HG03558 (cell line): ENCODE data around the gene TEAD1.

Experiments
- ATAC-seq: cut with Tn5 transposase; IDR thresholded peaks from one replicate; pipeline ENCODE4 v1.9.1; 2021; ENCODE audit warnings: moderate number of reproducible peaks; ENCODE audit not compliant: unreplicated experiment; ENCODE audit errors: extremely low read depth

The TEAD1 gene

DNA sequence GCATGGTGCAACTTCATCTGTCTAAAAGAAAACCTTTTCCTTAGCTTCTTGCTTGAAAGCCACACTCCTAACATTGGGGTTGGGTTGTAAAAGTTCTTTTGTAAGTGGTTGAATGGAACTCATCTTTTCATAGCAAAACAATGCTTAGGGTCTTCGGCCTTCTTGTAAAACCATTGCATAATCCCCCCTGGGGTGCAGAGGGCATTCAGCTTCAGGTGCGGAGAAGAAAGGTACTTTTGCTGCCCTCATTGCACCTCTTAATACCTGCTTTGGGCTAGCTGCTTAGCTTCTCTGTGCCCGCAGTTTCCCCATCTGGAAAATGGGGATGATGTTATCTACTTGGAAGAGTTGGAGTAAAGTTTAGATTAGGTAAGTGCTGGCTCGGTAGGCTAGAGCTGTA is 10.1 kb downstream of the TEAD1 start:
- ATAC-seq = no peak

DNA sequence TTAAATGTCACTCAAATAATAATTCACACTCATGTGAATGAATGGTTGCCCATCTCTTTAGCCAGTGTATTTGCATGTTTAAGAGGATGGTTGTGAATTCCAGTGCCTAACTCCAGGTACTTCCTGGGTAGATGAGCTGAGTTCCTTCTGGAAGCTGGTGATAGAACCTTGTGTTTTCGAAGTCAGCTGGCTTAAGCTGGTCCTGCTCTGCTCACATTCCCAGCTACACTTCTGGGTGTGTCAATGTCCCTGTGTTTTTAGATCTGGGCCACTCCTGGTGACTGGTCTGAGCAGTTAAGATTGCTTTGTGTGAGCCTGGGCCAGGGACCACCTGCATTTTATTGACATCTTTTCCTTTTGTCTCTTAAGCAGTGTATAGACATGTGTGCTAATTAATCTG is 10.6 kb downstream of the TEAD1 start:
- ATAC-seq = no peak

DNA sequence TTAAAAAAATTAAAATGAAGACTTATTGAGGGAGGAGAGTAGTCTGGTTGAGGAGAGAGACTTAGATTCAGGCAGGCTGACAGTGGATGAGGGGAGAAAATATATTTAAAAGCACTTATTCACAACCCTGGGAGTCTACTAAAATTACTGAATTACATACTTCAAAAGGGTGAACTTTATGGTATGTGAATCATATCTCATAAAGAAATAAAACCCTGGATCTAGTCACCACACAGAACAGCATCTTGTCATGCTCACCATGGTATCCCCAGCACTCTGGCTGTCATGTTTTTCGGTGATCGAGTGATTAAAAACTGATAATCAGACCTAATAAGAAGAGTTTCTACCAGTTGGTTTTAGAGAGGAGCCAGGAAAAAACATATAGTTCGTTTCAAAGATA is 11.0 kb downstream of the TEAD1 start:
- no peak for ATAC-seq

DNA sequence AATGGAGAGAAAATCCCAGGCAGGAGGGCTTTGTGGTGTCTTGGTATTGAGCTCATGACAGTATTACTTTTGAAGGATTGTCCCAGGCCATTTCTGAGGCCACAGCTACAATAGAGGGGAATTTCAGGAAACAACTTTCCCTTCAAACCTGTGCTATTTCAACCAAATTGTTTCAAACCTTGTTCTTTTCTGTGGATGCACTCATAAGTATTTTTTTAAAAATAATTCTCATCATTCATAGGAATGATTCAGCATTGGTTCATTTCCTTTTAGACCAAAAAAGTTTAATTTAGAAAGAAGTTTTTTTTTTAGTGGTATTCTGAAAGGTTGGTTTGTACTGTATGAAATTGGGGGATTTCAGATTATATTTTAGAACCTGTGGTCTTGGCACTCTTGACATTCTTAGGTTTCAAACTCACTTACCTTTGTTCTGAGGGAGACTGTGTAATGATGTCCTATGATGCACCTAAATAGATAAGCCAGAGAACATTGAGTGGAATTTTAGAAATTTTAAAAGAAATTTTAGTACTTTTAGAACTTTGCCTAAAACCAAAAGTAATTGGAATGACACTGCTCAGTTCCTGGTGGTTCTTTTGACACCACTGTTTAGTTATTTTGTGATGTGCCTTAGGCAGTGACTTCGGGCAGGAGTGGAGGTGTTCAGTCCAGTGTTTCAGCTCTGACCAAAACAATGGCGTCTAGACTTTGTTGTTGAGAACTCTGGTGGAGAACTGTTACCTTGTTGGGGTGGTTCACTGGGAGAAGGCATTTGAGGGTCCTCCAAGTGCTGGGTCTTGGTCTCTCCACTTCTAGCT is 12.2 kb downstream of the TEAD1 start:
- ATAC-seq = no peak

DNA sequence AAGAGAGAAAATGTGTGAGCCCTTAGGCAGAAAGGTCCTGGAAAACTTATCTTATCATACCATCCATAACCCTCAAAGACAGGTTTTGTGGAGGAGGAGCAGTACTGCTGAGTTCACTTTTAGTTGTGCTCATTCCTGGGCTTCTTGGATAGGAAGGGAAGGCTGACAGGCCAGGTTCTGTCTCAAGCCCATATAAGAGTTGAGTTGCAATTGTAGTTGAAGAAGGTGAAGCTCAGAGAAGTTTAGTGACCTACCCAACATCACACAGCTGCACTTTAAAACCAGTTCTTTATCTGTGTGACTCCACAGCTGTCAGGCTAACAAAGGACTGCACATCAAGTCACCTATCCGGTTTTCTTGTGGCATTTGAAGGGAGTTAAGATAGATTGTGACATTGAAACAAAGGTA is 13.0 kb downstream of the TEAD1 start:
- no peak for ATAC-seq

DNA sequence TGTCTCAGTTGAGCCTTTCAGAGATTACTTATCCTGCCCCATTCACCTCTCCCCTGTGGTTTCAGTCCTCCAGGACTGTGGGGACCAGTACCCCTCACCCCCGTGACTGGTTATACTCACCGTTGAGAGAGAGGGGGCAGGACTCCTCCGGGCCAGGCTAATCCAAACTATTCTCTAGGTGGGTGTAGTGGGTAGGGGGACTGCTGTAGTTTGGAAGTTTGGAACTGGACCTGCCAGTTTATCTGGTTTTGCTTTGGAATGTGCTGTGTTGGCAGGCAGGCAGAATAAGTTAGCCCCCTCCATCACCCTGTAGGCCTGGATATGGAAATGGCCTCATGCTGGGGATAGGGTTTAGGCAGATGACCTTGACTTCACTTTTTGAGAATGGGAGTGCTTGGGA is 13.5 kb downstream of the TEAD1 start:
- ATAC-seq = no peak

DNA sequence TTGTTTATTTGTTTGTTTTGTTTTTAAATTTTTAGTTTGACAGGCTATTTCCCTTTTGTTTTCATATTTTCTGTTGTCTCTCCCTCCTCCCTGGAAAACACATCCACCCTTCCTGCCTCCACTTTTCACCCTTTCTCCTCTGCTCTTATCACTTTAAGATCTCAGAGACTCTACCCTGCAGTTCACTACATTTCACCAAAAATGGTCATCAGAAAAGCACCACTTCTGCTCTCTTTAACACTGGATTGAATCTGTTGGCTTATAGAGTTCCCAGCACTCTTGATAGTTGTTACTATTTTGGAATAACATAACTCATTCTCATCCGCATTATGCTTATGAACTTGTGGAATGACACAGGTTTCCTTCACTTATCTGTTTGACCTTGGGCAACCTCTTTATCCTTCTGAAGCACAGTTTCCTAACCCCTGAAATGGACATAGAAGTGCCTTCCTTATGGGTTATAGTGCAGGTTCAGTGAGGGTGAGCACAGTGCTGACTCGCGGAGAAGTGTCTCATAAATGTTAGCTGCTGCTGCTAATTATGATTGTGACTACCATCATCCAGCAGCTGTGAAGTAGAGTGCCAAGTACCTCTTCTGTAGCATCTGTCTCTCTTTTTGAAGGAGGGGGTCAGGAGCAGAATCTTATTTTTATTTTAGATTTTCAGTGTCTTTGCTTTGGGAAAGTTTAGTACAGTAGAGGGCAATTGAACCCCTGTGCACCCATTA is 15.0 kb downstream of the TEAD1 start:
- ATAC-seq = no peak

DNA sequence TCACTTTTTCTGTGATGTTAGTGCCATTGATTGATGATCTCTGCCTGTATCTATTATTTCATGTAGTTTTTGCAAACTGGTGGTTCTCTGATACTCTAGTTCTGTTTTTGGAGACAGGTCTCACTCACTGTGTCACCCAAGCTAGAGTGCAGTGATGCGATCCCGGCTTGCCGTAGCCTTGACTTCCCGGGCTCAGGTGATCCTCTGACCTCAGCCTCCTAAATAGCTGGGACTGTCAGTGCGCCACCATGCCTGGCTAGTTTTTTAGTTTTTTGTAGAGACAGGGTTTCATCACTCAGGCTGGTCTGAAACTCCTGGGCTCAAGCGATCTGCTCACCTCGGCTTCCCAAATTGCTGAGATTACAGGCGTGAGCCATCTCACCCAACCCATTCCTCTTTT is 16.4 kb downstream of the TEAD1 start:
- no peak for ATAC-seq

DNA sequence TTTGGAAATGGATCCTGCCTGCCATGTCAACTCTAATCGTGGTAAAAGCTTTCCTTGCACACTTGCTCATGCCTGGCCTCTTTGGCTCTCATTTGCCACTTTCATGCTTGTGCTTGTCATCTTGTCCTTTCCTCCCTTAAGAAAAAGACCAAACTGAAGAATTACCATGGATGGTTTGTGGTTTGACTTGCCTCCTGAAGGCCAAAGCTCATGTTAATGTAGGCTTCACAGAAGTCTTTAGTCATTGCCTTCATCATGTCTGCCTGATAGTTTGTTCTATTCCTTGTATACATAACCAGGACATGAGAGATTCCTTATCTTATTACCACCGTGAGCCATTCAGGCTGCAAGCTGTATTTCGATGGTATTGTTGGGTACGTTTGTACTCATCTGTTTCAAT is 17.3 kb downstream of the TEAD1 start:
- no peak for ATAC-seq

DNA sequence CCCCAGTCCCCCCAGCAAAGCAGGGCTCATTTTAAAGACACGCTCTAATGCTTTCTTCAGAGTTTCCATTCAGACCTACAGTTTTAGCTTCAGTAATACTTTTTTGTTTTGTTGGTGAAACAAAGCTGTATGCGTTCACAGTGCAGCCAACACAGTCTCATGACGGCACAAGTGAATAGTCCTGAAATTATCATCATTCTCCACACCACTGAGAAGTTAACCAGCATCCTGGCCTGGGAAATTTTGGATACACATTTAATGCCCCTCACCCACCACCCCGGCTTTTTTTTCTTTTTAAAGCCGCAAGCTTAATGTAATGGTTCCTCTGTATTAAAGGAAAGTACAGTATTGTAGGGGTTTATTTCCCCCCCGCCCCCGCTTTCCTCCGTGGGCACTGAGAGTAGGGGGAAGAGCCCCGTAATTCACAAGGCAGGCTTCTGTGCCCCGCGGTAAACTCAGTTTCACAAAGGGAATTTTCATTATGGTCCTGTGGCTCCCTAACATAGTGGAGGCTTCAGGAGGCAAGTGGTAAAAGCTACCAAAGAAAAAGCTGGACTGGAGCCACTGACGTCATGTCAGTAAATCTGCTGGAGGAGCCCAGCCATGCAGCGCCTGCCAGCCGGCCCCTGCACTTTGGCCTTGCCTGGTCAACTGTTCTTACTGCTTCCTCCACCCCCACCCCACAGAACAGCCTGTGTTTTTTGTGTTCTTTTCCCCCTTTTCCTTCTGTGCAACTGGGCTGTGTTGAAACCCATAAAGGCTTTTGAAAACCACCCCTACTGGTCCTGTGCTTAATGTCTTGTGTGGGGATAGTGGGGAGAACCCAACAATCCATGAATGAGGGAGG is 18.2 kb downstream of the TEAD1 start:
- no peak for ATAC-seq

DNA sequence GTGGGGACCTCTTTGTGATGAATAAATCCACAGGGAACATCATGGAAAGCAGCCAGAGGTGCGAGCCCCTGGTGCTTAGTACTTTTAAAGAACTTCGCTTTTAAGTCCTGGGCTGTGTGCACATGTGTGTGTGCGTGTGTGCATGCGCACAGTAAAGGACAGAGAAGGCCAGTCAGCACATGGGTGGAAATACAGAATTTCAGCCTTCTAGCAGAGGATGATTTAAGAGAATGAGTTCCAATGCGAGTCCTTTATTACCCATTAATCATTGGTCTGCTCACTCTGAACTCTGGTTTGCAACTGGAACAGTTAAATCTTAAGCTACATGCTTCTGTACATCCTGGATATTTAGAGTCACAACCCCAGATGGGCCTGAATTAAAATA is 18.9 kb downstream of the TEAD1 start:
- ATAC-seq = no peak

DNA sequence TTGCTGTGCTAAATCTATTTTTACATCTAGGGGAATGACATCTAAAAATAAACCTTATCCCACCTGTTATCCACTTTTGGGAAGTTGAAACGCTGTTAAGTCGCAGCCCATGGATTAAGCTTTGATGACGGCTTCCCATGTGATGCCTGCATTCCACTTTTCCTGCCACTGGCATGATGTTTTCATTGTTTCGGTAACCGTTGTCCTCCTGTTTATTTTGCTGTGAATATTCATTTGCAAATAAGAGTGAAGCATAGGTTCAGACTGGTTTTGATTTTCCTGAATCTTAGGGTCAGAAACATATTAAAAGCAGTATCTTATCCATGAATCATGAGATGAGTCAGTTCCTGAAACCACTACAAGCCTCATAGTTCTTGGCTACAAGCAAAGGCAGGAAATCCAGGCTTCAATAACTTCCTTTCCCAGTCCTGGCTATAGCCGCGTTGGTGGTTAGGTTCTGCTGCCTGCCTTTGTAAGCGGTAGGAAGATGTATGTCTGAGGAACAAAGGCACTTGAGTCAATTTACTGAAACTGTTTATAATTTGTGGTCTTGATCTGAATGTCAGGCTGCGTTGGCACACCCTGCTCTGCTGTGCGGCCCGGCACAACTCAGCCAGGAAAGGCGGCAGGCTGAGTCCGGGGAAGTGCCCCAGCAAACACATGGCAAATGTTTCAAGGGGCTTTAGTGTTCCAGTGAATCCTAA is 19.4 kb downstream of the TEAD1 start:
- ATAC-seq = no peak

DNA sequence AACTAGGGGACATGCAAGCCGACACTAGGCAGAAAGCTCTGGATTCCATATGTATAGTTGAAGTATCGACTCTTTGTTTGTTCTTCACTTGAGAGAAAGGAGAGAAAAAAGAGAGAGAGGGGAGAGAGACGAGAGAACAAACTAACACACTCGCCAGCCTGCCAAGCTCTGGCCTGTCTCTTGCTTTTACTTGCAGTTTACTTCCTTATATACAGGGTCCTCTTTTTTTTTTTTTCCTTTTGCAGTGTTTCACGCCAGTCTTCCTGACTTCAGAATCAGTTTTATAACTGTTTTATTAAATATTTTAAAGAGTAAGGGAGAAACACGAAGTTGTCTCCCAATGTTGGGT is 19.9 kb downstream of the TEAD1 start:
- ATAC-seq = no peak

DNA sequence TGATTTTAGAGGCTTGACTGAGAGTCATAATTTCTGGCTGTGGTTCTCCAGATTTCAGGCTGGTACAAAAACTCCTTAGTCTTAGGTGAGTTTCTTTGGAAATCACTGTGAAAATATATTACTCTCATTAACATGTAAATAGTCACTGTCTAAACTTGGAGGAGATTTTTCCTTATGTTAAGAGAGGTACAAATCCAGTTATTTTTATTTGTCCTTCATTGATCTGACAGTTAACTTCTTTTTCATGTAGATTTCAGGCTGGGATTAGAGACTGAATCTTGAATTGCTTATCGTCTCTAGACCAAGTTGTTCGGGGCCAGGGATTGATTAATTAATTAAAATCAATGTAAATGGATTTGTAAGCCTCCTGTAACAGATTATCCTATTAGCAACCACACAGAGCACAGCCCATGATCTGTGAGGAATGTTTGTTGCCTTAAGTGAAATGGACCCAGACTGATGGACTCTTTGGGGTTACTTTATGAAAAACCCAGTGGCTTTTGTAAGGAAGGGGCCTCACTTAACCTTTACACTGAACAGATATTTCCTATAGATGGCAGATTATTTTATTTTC is 21.1 kb downstream of the TEAD1 start:
- no peak for ATAC-seq

DNA sequence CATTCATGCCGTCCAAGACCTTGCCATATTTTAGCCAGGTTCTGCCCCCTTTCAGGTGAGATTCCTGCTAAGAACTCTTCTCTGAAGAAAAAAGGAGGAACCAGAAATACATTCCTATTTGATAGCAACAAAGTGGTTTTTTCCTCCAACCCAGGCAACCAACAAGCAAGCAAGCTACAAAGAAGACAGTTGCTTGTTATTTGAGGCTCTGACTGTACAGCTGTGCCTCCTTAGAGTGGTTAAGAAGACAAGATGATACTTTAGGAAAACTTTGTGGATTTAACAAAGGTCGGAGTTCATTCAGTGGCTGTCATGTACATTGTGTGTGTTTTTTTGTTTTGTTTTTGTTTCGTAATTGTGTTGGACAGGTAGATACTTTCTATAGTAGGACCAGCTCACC is 21.7 kb downstream of the TEAD1 start:
- ATAC-seq = no peak

DNA sequence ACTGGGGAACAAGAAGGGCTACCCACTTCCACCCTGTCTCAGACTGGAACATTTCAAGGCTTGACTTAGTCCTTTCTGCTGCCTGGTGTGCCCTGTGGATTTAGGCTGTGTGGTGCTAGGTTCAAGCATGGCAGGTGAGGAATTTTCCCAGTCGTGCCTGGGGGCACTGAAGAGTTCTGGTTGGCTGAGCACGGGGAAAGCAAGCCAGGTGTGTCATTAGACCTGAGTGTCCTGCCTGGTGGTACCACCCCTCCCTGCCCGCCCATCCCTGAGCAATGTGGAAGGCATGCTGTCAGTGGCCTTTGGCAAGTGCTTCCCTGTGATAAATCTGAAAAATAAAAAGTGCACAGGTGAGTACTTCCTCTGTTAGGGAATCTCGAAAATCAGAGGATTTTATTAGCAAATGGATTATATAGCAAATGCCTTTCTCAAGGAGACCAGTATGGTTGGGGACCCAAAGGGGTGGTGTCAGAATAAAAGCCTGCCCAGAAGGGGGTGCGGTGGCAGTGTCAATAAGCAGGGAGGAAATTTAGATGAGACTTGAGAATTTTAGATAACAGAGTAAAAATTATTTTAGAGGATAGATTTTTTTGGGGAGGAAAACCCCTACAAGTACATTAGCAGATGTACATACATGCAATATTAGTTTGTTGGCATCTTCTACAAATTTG is 22.8 kb downstream of the TEAD1 start:
- ATAC-seq = no peak

DNA sequence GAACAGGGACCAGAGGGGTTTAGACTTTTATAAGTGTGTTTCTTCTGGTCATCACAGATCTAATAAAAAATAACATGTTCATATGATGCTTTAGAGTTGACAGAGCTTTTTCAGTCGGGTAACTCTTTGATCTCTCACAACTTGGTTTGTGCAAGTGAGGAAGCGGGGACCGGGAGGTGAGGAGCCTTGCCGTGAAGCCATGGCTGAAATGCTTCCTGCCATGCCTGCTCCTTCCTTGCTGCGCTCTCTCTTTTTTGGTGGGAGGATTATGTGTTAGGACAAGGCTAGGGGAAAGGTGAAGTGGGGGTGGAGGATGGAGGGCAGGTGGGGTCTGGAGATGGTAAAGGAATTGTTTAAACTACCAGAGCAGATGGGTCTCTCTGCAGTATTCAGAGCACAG is 23.8 kb downstream of the TEAD1 start:
- ATAC-seq = no peak

DNA sequence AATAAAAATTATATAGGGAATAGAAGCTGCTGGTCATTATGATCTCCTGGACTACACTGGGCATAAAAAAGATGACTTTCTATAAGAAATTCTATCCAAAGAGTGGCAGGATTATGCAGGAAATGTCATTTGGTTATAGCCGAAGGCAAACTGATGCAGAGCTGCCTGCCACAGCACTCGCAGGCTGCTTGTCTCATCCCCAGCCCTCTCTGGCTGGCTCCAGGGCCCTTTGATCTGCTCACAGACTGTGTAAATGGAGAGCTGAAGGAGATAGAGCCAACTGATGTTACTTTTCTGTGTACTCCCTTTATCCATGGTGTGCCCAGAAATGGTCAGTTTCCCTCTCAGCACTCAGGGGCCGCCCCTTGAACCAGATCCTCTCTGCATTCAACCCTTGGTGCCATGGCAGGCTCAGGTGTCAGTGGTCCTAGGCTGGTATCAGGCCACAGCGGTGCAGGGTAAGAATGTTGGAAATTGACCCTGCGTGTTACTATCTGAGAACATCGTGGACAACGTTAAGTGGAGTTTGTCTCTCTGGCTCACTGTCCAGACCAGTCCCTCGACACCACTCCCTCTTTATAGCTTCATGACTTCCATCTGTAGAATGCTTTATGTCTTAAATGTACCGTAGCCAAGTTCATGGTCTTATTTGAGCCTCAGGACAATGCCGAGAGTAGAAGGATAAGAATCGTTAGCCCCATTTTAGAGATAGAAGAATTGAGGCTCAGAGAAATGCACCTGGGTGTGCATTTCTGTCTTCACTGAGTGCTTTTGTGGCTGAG is 27.8 kb downstream of the TEAD1 start:
- no peak for ATAC-seq

DNA sequence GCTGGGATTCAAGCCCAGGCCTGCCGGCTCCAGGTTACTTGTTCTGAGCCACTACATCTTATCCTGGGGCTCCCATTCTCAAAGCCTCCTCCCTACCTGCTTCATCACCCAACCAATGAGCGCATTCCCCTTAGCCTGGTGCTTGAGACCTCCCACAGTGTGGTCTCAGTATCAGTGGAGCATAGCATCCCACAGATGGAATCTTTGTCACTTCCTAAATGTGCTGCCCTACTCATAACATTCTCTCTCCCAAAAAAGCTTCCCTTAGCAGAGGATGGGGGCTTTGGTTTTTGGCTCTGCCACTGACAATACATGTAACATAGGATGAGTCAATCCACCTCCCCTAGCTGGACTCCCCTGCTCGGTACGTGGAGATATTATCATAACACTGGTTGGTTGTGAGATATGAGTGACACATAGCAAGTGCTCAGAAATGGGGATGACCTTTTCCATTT is 28.8 kb downstream of the TEAD1 start:
- no peak for ATAC-seq
